ENCODE measurements around the gene RHOXF1.
"Not testable (repeated sequence)": the region's sequence is repeated elsewhere in the genome, so short reads cannot be mapped to it uniquely, and the experiment has no call there.

Gene RHOXF1

GRCh38 chrX:120115438-120115963 is at the start of gene RHOXF1:
RHOXF1 (minus strand) TSS chrX:120115913; CDS start chrX:120115862, 51 bp downstream.
- DNase-seq (ENCODE audit: low spot score): no peak

- DNase-seq (ENCODE audit: low spot score): not testable (repeated sequence)
Measured at GRCh38 chrX:120159086-120159485, 43.4 kb upstream of the RHOXF1 start.

- not testable (repeated sequence) for DNase-seq (ENCODE audit: low spot score)
Measured at GRCh38 chrX:120158313-120158712, 42.6 kb upstream of the RHOXF1 start, which contains the start of gene RHOXF2. RHOXF2 (plus strand) TSS chrX:120158613; CDS start chrX:120158751, 138 bp downstream.

- DNase-seq (ENCODE audit: low spot score): not testable (repeated sequence)
Measured at GRCh38 chrX:120150109-120150744, 34.5 kb upstream of the RHOXF1 start.

GRCh38 chrX:120147537-120147936 is 31.8 kb upstream of the RHOXF1 start:
- no peak for DNase-seq (ENCODE audit: low spot score)

GRCh38 chrX:120146323-120146722 is 30.6 kb upstream of the RHOXF1 start:
- DNase-seq (ENCODE audit: low spot score): not testable (repeated sequence)

GRCh38 chrX:120145295-120145925 is 29.7 kb upstream of the RHOXF1 start:
- DNase-seq (ENCODE audit: low spot score): no peak

GRCh38 chrX:120144178-120144844 is 28.6 kb upstream of the RHOXF1 start:
- no peak for DNase-seq (ENCODE audit: low spot score)

- DNase-seq (ENCODE audit: low spot score): no peak
Measured at GRCh38 chrX:120140293-120140981, 24.7 kb upstream of the RHOXF1 start.

GRCh38 chrX:120137439-120137838 is 21.7 kb upstream of the RHOXF1 start:
- no peak for DNase-seq (ENCODE audit: low spot score)

GRCh38 chrX:120136840-120137239 is 21.1 kb upstream of the RHOXF1 start:
- no peak for DNase-seq (ENCODE audit: low spot score)

GRCh38 chrX:120136128-120136527 is 20.4 kb upstream of the RHOXF1 start:
- DNase-seq (ENCODE audit: low spot score): no peak

GRCh38 chrX:120128306-120128846 is 12.7 kb upstream of the RHOXF1 start:
- not testable (repeated sequence) for DNase-seq (ENCODE audit: low spot score)

- DNase-seq (ENCODE audit: low spot score): no peak
Measured at GRCh38 chrX:120125444-120125843, 9.7 kb upstream of the RHOXF1 start.

- no peak for DNase-seq (ENCODE audit: low spot score)
Measured at GRCh38 chrX:120120223-120120622, 4.5 kb upstream of the RHOXF1 start.

GRCh38 chrX:120111611-120112010 is 4.1 kb downstream of the RHOXF1 start:
- DNase-seq (ENCODE audit: low spot score): no peak

- DNase-seq (ENCODE audit: low spot score): no peak
Measured at GRCh38 chrX:120109378-120109777, 6.3 kb downstream of the RHOXF1 start.

- not testable (repeated sequence) for DNase-seq (ENCODE audit: low spot score)
Measured at GRCh38 chrX:120104707-120105106, 11.0 kb downstream of the RHOXF1 start.

GRCh38 chrX:120101057-120101456 is 14.7 kb downstream of the RHOXF1 start:
- DNase-seq (ENCODE audit: low spot score): not testable (repeated sequence)

GRCh38 chrX:120090208-120090607 is 25.5 kb downstream of the RHOXF1 start:
- no peak for DNase-seq (ENCODE audit: low spot score)

GRCh38 chrX:120087289-120088017 is 28.3 kb downstream of the RHOXF1 start:
- no peak for DNase-seq (ENCODE audit: low spot score)
